NCI-H2081 treated with DMSO at 0.1 percent for 48 hours (cell line): Measurements from ENCODE around the gene CCNL1.
"Not testable (repeated sequence)": the region's sequence is repeated elsewhere in the genome, so short reads cannot be mapped to it uniquely, and the experiment has no call there.

ENCODE experiments used
- DNase-seq: peaks from one replicate; lab custom pipeline; 2025; lab: John Stamatoyannopoulos, UW

Gene CCNL1

GRCh38 chr3:157159762-157160657, at the start of gene CCNL1:
Gene CCNL1, minus strand, starts transcription at chr3:157160147. Its CDS starts 53 bp downstream, at chr3:157160094.
- peak; percentile 91 for DNase-seq

GRCh38 chr3:157204880-157205279, 44.9 kb upstream of the CCNL1 start:
- DNase-seq = no peak

- no peak for DNase-seq
Observed at GRCh38 chr3:157204431-157204830, 44.5 kb upstream of the CCNL1 start.

GRCh38 chr3:157201648-157202278, 41.8 kb upstream of the CCNL1 start:
- peak; percentile 34 for DNase-seq

DNA sequence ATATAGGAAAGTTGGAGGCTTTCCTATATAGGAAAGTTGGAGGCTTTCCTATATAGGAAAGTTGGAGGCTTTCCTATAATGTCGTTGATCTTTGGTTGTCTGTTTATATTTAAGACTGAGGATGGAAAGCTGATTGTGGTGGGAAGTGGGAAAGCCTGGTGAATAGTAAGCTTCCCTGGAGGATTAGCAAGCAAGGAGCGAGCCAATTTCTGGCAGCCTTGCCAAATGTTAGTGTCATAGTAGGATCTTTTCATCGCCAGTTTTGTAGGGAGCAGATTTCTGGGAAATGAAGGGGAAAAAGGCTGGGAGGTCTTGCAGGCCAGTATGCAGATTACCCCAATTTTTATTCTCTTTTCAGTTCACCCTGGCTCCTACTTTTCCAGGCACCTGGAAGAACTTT, 39.9 kb upstream of the CCNL1 start:
- DNase-seq = no peak

- DNase-seq = no peak
Observed at GRCh38 chr3:157195965-157196364, 36.0 kb upstream of the CCNL1 start.

GRCh38 chr3:157191149-157191548, 31.2 kb upstream of the CCNL1 start:
- not testable (repeated sequence) for DNase-seq

GRCh38 chr3:157190380-157190872, 30.5 kb upstream of the CCNL1 start:
- DNase-seq = no peak

DNA sequence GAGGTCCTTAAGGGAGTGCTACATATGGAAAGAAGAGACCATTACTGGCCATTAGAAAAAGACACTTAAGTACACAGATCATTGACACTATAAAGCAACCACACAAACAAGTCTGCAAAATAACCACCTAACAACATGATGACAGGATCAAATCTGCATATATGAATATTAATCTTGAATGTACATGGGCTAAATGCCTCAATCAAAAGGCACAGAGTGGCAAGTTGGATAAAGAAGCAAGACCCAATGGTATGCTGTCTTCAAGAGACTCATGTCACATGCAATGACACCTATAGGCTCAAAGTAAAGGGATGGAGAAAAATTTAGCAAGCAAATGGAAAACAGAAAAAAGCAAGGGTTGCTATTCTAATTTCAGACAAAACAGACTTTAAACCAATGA, 28.4 kb upstream of the CCNL1 start:
- no peak for DNase-seq

DNA sequence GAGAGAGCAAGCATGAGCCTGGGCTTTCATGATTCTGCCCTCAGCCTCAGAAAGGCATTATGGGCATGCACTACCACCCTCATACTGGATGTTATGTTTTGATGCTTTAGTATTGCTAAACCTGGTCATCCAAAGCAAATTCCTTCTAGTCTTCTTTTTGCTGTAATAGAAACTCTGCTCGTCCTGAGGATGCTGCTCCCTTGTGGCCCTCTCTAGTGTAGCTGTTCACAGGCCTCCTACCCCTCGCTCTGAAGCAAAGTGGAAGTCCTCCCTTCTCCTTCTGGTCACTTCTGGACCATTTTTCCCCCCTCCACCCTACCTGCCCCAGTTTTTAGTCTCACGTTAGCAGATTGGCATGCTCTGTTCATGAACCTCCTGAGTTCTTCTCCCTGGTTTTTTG, 22.9 kb upstream of the CCNL1 start:
- no peak for DNase-seq

DNA sequence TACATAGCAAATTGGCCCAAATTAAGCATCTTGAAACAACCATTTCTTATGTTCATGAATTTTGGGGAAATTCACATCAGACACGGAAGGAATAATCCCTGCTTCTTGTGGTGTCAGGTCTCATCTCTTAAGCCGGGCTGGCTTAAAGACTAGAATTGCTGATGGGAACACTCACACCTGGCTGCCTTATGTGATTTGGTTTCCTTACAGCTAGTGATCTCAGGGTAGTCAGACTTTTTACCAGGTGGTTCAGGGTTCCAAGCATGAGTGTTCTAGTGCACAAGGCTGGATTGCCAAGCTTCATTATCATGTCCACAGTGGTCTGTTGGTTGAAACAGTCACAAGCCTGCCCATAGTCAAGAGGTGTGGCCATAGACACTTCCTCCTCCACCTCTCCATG, 20.3 kb upstream of the CCNL1 start:
- no peak for DNase-seq

GRCh38 chr3:157179365-157179803, 19.4 kb upstream of the CCNL1 start:
- no peak for DNase-seq

- DNase-seq = not testable (repeated sequence)
Observed at GRCh38 chr3:157178503-157179364, 18.8 kb upstream of the CCNL1 start.

DNA sequence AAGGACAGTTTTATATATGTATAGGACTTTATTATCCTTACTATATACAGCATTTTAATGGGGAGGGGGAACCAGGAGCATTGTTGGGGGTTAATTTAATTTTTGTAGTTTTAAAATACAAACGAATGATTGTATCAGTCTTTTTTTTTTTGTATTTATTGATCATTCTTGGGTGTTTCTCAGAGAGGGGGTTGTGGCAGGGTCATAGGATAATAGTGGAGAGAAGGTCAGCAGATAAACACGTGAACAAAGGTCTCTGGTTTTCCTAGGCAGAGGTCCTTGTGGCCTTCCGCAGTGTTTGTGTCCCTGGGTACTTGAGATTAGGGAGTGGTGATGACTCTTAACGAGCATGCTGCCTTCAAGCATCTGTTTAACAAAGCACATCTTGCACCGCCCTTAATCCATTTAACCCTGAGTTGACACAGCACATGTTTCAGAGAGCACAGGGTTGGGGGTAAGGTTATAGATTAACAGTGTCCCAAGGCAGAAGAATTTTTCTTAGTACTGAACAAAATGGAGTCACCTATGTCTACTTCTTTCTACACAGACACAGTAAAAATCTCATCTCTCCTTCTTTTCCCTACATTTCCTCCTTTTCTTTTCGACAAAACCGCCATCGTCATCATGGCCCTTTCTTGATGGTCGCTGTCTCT, 18.0 kb upstream of the CCNL1 start:
- not testable (repeated sequence) for DNase-seq

GRCh38 chr3:157176934-157177333, 17.0 kb upstream of the CCNL1 start:
- no peak for DNase-seq

GRCh38 chr3:157175691-157176507, 16.0 kb upstream of the CCNL1 start:
- no peak for DNase-seq

DNA sequence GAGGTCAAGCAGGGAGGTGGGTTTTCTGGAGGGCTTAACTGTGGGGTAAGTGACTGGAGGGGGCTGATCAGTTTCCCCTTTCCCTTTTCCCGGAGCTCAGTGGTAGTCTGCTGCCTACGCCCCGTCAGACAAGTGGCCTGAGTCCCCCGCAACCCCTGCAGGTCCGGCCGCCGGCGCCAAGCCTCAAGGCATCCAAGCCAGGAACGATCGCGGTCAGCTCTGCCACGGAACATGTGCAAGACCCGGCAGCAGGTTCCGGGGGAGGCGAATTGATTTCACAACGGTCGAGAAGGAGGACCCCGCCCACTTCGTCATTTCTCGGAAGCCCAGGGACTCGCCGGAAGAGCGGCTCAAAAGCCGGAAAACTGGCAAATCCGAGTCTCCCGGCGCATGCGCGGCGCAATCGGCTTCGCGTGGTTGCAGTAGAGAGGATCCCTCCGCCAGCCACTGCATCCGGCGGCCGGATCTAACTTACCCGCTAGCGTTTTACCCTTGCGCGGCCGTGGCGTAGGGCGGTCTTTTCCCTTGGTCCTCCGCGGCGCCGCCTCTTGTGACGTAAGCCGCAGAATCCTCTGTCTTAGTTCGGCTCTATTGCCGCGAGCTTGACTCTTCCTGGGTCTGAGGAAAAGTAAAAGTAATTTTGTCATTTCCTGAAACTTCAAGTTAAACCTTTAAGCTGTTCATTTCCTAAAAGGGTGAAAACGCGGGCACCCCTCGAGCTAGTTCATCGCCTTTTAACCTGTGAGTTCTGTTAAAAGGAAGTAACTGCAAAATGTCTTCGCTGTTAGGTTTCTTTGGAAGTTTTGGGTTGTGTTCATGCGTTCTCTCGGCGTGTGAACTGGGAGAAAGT, 14.9 kb upstream of the CCNL1 start:
- peak; percentile 100 for DNase-seq

GRCh38 chr3:157174290-157174648, 14.3 kb upstream of the CCNL1 start:
- no peak for DNase-seq

- DNase-seq = not testable (repeated sequence)
Observed at GRCh38 chr3:157173343-157173742, 13.4 kb upstream of the CCNL1 start.

GRCh38 chr3:157172746-157173145, 12.8 kb upstream of the CCNL1 start:
- no peak for DNase-seq
